Measurements from ENCODE around the gene PLAAT5. TPM values are rescaled to one million over a fixed set of nuclear protein-coding genes. Genes with fewer than 3 reads are reported as not detected.

The PLAAT5 gene
- total RNA-seq, 1 experiment from 2014 or later = not detected

DNA sequence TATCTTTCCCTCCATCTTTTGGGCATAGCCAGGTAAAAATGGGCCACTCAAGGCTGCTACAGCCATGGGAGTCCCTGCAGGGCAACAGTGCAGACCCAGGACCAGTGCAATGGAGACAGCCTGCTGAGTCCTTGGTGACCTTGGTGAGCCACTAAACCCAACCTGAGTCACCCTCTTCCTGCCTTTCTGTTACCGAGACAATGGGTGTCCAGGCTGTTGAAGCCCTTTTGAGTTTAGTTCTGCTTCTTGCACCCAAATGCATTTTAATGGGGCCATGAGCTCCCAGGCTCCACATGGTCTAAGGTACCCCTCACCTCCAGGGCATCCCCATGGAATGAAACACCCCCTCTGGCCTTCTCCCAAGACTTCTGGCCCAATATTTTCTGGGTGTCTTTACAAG lies 44.8 kb upstream of the PLAAT5 start:
- Histone ChIP-seq H3K36me3 (ENCODE audit: insufficient read depth, low read length, poor library complexity, severe bottlenecking) (no peaks in the 10 kb centered on the region), H3K9me3 (ENCODE audit: low read depth, low read length, poor library complexity, severe bottlenecking) (no peaks in the 10 kb centered on the region), H3K4me1 (ENCODE audit: insufficient read depth, low read length, poor library complexity, severe bottlenecking) (peaks cover 7% of the 10 kb centered on the region), H3K27me3 (replicated peaks; ENCODE audit: insufficient read depth, low read depth, low read length, poor library complexity) (no peaks in the 10 kb centered on the region), H3K27ac (ENCODE audit: low read depth, low read length, poor library complexity, severe bottlenecking) (no peak overlapping the region), H3K4me3 (ENCODE audit: low read depth, low read length, poor library complexity, severe bottlenecking) (no peak overlapping the region)
- ChIA-PET CTCF (no interaction called here), POLR2A (ENCODE audit: low non-redundant PET) (interaction anchor here (0.5 kb wide), 1 partner anchor 648 kb away, joined by 9 read pairs; no protein-coding TSS in a partner anchor)
- BruUV-seq (replicated peaks) = no TSS peak
- intact Hi-C loops (cut with micrococcal nuclease; ENCODE audit: unreplicated experiment) = no loop called here
- no peak for DNase-seq (ENCODE audit: low spot score)
- no peak for TF ChIP-seq EZH2 (IDR thresholded peaks at IDR 0.05; ENCODE audit: borderline replicate concordance, low read depth, low read length, poor library complexity, severe bottlenecking)
- TF ChIP-seq, protein P1, sequence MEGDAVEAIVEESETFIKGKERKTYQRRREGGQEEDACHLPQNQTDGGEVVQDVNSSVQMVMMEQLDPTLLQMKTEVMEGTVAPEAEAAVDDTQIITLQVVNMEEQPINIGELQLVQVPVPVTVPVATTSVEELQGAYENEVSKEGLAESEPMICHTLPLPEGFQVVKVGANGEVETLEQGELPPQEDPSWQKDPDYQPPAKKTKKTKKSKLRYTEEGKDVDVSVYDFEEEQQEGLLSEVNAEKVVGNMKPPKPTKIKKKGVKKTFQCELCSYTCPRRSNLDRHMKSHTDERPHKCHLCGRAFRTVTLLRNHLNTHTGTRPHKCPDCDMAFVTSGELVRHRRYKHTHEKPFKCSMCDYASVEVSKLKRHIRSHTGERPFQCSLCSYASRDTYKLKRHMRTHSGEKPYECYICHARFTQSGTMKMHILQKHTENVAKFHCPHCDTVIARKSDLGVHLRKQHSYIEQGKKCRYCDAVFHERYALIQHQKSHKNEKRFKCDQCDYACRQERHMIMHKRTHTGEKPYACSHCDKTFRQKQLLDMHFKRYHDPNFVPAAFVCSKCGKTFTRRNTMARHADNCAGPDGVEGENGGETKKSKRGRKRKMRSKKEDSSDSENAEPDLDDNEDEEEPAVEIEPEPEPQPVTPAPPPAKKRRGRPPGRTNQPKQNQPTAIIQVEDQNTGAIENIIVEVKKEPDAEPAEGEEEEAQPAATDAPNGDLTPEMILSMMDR (conservative IDR thresholded peaks at IDR 0.05; ENCODE audit: low read depth, low read length) = no peak

DNA sequence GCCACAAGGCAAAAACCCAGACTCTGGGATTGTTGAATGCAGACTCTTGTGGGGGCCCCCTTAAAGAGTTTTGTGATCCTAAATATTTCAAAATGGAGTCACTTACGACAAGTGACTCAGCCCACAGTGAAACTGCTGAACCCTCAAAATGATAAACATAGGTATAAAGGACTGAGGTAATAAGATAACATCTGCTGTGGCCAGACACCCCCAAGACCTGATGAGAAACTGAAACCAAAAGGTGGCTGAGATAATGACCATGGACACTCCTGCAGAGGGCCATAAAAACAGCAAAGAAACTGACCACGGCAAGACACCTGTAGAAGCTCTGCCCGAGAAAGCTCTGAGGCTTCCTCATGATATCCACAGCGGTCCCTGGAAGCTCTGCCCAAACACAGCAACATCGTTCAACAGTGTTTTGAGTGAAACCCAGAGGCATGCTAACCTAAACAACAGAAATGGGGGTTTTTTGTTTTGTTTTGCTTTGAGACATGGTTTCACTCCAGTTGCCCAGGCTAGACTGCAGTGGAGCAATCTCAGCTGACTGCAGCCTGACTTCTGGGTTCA lies 44.0 kb upstream of the PLAAT5 start:
- peaks cover 7% of the 10 kb centered on the region for H3K4me1 ChIP-seq (ENCODE audit: insufficient read depth, low read length, poor library complexity, severe bottlenecking)
- no peak for TF ChIP-seq EZH2 (IDR thresholded peaks at IDR 0.05; ENCODE audit: borderline replicate concordance, low read depth, low read length, poor library complexity, severe bottlenecking)
- TF ChIP-seq, protein P1 (conservative IDR thresholded peaks at IDR 0.05; ENCODE audit: low read depth, low read length) = no peak
- H3K27ac ChIP-seq (ENCODE audit: low read depth, low read length, poor library complexity, severe bottlenecking) = no peak overlapping the region
- no peaks in the 10 kb centered on the region for H3K36me3 ChIP-seq (ENCODE audit: insufficient read depth, low read length, poor library complexity, severe bottlenecking)
- CTCF ChIA-PET = no interaction called here
- H3K27me3 ChIP-seq (replicated peaks; ENCODE audit: insufficient read depth, low read depth, low read length, poor library complexity) = no peaks in the 10 kb centered on the region
- no peak for DNase-seq (ENCODE audit: low spot score)
- no TSS peak for BruUV-seq (replicated peaks)
- H3K9me3 ChIP-seq (ENCODE audit: low read depth, low read length, poor library complexity, severe bottlenecking) = no peaks in the 10 kb centered on the region
- POLR2A ChIA-PET (ENCODE audit: low non-redundant PET) = no interaction called here
- H3K4me3 ChIP-seq (ENCODE audit: low read depth, low read length, poor library complexity, severe bottlenecking) = no peak overlapping the region
- intact Hi-C loops (cut with micrococcal nuclease; ENCODE audit: unreplicated experiment) = no loop called here

DNA sequence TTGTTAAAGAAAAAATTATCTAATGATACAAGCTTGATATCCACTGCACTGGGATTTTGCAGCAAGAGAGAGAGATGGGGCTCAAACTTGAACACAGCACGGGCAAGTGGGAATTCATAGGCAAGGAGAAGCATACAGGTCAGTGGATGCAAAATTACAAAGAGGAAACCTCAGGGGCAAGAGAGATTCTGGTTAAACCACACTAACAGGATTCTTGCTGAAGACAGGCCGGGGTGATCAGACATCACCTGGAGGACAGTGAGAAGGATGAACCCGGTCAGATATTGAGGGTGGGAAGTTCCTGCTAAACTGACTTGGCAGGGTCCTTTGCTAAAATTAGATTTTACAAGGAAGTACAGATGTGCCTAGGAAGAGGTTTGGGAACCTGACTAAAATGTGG lies 43.1 kb upstream of the PLAAT5 start:
- CTCF ChIA-PET = no interaction called here
- peaks cover 7% of the 10 kb centered on the region for H3K4me1 ChIP-seq (ENCODE audit: insufficient read depth, low read length, poor library complexity, severe bottlenecking)

More for the DNA sequence above, 43.1 kb upstream of the PLAAT5 start:
- no peak for DNase-seq (ENCODE audit: low spot score)
- H3K36me3 ChIP-seq (ENCODE audit: insufficient read depth, low read length, poor library complexity, severe bottlenecking) = no peaks in the 10 kb centered on the region
- H3K4me3 ChIP-seq (ENCODE audit: low read depth, low read length, poor library complexity, severe bottlenecking) = no peak overlapping the region
- no peaks in the 10 kb centered on the region for H3K9me3 ChIP-seq (ENCODE audit: low read depth, low read length, poor library complexity, severe bottlenecking)
- TF ChIP-seq, protein P1 (conservative IDR thresholded peaks at IDR 0.05; ENCODE audit: low read depth, low read length) = no peak
- TF ChIP-seq EZH2 (IDR thresholded peaks at IDR 0.05; ENCODE audit: borderline replicate concordance, low read depth, low read length, poor library complexity, severe bottlenecking) = no peak
- no peaks in the 10 kb centered on the region for H3K27me3 ChIP-seq (replicated peaks; ENCODE audit: insufficient read depth, low read depth, low read length, poor library complexity)
- POLR2A ChIA-PET (ENCODE audit: low non-redundant PET) = no interaction called here
- BruUV-seq (replicated peaks) = no TSS peak
- H3K27ac ChIP-seq (ENCODE audit: low read depth, low read length, poor library complexity, severe bottlenecking) = no peak overlapping the region
- intact Hi-C loops (cut with micrococcal nuclease; ENCODE audit: unreplicated experiment) = no loop called here
